ENCODE results near the gene TMEM256.

TMEM256 gene

DNA sequence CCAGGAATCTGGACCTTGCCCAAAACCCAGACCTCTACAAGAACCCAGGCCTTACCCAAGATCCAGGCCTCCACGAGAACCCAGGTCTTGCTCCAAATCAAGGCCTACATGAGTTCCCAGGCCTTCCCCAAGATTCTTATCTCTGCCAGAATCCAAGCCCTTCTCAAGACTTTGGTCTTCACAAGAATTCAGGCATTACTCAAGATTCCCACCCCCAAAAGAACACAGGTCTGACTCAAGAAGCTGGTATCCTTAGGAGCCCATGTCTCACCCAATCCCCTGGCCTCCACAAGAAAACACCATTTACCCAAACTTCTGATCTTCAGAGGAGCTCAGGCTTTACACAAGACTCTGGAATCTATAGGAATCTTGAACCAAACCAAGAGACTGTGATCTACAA is 27.3 kb upstream of the TMEM256 start:
- no peak for DNase-seq (ENCODE audit: low read depth in 2 of 3, low spot score in 2 of 3)

DNA sequence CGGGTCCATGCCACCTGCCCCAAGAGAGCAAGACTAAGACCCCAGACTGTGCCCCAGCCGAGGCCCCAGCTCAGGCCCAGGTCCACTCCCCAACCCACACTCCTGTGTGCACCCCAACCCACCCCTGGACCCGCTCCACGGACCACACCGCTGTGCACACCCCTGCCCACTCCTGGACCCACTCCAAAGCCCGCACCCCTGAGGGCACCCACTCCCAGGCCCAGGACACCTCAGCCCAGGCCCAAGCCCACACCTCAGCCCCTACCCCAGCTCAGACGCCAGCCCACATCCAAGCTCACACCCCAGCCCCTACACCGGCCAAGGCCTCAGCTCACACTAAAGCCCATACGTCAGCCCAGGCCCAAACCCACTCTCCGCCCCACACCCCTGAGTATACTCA is 25.8 kb upstream of the TMEM256 start:
- no peak for DNase-seq (ENCODE audit: low read depth in 2 of 3, low spot score in 2 of 3)

DNA sequence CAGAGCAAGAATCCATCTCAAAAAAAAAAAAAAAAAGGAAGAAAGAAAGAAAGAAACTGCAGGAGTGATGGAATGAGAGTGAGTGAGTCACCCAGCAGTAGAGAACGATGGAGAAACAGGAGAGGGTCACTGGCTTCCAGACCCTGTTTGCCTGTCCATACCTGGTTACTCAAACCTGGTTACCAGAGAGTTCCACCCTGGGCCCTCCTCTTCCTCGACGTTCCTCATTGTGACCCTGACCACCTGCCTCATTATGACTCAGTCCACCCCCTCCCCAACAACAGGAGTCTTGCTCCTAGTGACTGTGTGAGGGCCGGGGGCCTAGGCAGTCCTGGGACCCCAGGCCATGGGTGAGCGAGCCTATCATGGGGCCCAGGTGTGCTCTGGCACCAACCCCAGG is 24.7 kb upstream of the TMEM256 start, which contains the start of gene SPEM3:
Gene SPEM3, plus strand, starts transcription at position 301 of the 400 bp plus-strand sequence. Its CDS starts 46 bp downstream, at position 347.
- no peak for DNase-seq (ENCODE audit: low read depth in 2 of 3, low spot score in 2 of 3)

DNA sequence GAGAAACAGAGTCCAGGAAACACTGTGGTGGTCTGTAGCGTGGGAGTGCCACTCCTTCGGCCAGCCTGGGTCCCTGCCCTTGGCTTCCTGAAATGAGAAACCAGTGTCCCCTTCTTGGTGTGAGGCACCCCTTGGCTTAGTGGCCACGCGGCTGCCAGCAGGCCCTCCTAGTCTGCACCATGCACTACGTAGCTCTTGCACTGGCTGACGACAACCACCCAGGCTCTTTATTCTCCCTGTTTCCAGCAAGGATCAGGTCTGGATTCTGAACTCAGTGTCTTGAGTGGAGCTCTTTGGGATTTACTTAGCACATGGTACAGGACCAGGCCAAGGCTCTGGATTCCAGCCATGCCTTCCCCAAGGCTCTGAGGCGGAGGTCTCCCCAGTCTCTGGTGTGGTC is 23.7 kb upstream of the TMEM256 start:
- DNase-seq (ENCODE audit: low read depth in 2 of 3, low spot score in 2 of 3): no peak

DNA sequence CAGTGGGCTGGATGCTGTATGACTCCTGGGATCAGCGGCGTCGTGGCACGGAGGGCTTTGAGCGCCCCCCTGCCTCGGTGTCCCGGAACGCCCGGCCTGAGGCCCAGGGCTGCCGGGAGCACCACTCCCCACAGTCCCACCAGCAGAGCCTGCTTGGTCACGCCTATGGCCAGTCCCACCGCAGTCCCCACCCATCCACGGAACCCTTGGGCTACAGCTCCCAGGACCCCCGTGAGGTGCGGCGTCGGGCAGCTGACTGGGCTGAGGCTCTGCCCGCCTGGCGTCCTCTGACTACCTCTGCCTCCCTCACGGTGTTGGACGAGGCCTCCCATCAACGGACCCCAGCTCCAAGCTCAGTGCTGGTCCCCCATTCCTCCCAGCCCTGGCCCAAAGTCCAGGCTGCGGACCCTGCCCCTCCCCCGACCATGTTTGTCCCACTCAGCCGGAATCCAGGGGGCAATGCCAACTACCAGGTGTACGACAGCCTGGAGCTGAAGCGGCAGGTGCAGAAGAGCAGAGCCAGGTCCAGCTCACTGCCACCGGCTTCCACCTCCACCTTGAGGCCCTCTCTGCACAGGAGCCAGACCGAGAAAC is 23.1 kb upstream of the TMEM256 start:
- DNase-seq (ENCODE audit: low read depth in 2 of 3, low spot score in 2 of 3): no peak

DNA sequence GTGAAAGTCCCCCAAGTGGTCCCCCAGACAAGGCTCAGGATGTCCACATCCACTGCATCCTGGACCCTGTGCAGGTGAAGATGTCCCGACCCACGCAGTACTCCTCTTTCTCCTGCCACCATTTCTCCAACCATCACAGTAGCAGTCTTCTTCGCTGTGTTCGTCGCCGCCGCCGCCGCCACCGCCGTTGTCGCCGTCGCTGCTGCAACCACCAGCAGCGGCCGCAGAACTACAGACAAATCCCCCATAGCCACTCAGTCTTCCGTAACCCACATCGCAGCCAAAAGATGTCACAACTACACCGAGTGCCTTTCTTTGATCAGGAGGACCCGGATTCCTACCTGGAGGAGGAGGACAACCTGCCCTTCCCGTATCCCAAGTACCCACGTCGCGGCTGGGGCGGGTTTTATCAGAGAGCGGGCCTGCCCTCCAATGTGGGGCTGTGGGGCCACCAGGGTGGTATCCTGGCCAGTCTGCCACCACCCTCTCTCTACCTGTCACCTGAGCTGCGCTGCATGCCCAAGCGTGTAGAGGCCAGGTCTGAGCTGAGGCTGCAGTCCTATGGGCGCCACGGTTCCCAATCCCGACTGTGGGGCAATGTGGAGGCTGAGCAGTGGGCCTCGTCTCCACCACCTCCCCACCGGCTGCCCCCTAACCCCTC is 22.4 kb upstream of the TMEM256 start:
- DNase-seq (ENCODE audit: low read depth in 2 of 3, low spot score in 2 of 3): no peak

DNA sequence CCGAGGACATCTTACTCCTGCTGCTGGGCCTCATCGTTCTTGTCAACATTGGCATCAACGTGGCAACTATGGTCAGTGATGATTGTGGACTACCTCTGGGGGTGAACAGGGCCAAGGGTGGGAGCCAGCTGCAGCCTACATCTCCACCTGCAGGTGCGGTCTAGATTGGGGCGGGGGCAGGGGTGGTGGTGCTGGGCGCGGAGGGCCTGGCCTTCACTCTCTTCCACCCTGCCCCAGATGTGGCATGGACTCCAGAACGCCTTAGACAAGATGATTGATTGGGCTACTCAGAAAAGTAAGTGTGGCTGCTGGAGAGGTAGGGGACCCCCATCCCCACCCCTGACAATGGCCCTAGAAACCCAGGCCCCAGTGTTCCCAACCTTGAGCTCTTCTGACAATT is 21.9 kb upstream of the TMEM256 start:
- DNase-seq (ENCODE audit: low read depth in 2 of 3, low spot score in 2 of 3): no peak

DNA sequence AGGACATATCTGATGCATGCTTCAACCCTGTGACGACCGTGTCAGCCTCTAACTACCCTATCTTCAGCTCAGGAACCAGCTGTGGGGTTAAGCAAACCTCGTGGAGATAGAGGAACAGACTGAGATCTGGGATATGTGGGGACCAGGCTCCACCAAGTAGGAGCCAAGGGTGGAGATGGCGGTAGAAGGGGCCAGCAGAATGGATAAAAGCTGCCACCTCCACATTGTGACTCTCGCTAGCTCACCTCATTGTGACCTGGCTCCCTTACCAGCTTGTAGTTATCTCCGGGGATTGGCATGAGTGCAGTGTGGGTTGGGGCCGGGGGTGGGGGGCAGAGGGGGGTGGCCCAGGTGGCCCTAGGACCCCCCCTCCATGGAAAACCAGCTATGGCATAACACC is 21.4 kb upstream of the TMEM256 start, which contains the start of gene SPEM2:
Gene SPEM2, plus strand, starts transcription at position 301 of the 400 bp plus-strand sequence. Its CDS starts 73 bp downstream, at position 374.
- no peak for DNase-seq (ENCODE audit: low read depth in 2 of 3, low spot score in 2 of 3)

DNA sequence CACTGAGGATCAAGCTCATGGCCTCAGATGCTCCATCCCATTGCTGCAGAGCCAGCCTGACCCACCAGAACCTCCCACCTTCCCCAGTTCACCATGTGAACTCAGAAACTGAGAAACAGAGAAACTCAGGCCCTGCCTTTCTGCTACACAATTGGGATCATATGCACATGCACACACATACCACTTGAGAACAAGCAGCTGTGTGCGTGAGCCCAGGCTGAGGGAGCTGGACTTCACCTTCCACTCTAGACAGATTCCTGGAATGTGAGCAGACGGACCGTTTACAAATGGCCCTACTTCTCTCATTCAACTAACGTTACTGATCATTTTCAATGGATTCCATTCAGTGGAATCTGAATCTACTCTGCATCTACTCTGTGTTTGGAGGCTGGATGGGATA is 19.8 kb upstream of the TMEM256 start:
- DNase-seq (ENCODE audit: low read depth in 2 of 3, low spot score in 2 of 3): no peak

DNA sequence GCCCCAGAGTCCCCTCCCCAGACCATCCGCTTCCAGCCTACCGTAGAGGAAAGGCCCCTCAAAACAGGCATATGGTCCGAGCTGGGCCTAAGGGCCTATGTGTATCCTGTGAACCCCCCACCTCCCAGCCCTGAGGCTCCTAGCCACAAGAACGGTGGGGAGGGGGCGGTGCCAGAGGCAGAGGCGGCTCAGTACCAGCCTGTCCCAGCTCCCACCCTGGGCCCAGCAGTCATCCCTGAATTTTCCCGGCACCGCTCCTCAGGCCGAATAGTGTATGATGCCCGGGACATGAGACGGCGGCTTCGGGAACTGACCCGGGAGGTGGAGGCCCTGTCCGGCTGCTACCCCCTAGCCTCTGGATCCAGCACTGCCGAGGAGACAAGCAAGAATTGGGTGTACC is 17.3 kb upstream of the TMEM256 start:
- DNase-seq (ENCODE audit: low read depth in 2 of 3, low spot score in 2 of 3): no peak

DNA sequence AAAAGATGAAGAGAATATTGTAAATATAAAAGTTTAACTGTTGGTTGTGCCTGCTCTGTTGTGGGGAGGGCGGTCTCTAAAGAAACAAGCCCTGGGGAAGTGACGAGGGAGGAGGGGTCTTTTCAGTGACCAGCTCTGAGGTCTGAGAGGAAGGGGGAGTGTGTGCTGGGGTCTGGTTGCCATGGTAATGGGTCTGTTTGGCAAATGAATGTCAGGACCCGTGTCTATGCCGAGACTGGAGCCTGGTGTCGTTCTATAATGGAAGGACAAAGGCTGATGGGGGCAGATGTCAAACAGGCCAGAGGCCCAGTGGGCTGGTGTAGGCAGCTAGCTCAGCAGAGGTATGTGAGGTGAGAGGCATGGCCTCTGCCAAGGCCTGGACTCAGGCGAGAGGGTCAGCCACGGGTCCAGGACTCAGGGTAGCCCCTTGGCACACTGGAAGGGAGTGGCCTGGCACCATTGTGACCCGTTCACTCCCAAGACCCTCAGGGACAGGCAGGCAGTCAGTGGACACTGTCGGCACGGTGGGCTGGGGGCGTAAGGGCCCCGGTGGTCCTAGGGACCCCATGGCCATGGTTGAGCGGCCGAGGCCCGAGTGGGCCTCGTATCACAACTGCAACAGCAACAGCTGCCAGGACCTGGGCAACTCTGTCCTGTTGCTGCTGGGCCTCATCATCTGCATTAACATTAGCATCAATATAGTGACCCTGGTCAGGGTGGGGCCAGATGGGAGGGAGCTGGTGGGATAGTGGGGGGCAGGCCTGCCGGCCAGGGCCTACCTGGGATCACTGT is 16.1 kb upstream of the TMEM256 start, which contains the start of gene SPEM1:
Gene SPEM1, plus strand, starts transcription at position 506 of the 792 bp plus-strand sequence. Its CDS starts 61 bp downstream, at position 567.
- no peak for DNase-seq (ENCODE audit: low read depth in 2 of 3, low spot score in 2 of 3)

DNA sequence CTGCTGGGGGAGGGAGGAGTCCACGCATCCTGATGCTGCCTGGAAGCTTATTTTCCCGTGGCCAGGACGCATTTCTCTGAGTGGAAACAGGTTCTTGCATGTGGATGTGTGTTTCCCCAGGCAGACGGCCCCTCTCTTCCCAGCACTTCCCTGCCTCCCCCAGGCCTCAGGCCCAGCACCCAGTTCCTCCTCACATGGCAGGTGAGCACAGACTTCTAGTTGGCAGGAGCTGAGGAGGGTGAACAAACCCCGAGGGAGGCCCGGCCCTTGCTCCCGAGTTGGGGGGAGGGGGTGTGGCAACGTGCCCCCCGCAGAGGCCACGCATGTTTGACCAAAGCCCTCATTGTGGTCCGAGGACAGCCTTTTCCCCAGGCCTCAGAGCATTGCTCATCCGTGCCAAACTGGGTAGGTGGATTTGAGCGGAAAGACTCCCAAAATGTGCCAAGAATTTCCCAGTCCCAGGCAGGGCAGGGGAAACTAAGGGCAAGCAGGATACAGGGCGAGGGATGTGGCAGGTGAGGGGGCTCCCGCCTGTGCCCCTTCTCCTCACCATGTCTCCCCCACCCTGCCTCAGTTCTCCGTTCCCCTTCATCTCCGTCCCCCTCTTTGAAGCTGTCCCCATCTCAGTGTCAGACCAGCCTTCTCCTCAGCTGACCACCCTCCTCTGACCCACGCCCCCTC is 14.7 kb upstream of the TMEM256 start:
- no peak for DNase-seq (ENCODE audit: low read depth in 2 of 3, low spot score in 2 of 3)

DNA sequence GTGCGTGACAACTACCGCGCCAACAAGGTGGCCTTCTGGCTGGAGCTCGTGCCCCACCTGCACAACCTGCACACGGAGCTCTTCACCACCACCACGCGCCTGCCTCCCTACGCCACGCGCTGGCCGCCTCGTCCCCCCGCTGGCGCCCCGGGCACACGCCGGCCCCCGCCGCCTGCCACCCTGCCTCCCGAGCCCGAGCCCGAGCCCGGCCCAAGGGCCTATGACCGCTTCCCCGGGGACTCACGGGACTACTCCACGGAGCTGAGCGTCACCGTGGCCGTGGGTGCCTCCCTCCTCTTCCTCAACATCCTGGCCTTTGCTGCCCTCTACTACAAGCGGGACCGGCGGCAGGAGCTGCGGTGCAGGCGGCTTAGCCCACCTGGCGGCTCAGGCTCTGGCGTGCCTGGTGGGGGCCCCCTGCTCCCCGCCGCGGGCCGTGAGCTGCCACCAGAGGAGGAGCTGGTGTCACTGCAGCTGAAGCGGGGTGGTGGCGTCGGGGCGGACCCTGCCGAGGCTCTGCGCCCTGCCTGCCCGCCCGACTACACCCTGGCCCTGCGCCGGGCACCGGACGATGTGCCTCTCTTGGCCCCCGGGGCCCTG is 13.3 kb upstream of the TMEM256 start:
- no peak for DNase-seq (ENCODE audit: low read depth in 2 of 3, low spot score in 2 of 3)

DNA sequence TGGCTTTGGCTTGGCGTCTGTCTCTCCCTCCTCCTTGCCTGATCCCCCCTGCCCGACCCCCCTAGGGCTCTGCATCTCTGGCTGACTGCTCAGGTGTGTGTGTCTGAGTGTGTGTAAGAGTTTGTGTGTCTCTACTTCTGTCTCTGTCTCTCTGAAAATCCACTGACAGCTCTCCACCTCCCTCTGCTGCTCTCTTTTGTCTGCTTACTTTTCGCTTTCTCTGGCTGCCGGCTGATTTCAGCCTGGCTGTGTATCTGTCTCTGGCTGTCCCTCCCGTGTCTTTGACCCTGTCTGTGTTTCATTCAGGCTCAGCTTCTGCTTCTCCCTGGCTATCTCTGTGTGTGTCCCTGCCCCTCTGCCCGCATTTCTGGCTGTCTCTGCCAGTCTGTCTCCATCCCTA is 12.4 kb upstream of the TMEM256 start:
- no peak for DNase-seq (ENCODE audit: low read depth in 2 of 3, low spot score in 2 of 3)

DNA sequence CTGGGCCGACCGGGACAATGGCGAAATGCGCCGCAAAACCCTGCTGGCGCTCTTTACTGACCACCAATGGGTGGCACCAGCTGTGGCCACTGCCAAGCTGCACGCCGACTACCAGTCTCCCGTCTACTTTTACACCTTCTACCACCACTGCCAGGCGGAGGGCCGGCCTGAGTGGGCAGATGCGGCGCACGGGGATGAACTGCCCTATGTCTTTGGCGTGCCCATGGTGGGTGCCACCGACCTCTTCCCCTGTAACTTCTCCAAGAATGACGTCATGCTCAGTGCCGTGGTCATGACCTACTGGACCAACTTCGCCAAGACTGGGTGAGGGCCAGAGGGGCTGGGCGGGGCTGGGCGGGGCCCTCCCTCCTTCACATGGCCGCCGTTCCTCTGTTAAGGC is 11.9 kb upstream of the TMEM256 start:
- DNase-seq (ENCODE audit: low read depth in 2 of 3, low spot score in 2 of 3): no peak

DNA sequence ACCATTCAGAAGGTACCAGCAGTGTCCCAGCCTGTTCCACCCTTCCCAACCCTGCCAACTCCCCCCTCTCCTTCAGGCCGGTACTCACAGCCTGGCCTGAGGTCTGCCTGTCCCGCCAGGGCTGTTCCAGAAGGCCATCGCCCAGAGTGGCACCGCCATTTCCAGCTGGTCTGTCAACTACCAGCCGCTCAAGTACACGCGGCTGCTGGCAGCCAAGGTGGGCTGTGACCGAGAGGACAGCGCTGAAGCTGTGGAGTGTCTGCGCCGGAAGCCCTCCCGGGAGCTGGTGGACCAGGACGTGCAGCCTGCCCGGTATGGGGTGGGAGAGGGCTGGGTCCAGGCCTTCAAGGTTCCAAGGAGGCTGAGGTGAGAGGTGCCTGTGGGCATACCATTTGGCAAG is 10.9 kb upstream of the TMEM256 start:
- no peak for DNase-seq (ENCODE audit: low read depth in 2 of 3, low spot score in 2 of 3)

DNA sequence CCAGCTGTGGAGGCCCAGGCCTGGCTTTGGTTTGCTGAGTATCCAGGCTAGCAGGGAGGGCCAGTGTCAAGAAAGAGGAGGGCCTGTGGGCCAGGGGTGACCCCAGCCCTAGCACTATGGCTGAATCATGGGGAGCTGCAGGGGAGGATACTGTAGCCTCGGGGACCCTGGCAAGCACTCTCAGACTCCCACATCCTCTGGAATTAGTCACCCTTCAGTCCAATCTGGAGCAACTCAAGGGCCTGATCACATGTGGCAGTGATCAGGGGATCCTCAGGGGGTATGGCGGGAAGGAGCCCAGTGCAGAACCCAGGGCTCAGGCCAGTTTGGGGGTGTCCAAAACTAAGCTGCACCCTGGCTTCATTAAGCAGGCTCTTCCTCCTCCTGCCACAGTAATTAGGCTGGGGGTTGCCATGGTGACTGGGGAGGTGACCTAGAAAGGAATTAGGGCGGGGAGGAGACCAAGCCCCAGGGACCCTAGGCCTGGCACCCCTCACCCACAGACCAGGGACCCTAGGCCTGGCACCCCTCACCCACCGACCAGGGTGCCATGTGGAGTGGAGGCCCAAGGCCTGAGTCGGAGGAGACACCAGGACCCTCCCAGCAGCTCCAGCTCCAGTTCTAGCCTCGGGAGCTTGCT is 9.6 kb upstream of the TMEM256 start:
- no peak for DNase-seq (ENCODE audit: low read depth in 2 of 3, low spot score in 2 of 3)

DNA sequence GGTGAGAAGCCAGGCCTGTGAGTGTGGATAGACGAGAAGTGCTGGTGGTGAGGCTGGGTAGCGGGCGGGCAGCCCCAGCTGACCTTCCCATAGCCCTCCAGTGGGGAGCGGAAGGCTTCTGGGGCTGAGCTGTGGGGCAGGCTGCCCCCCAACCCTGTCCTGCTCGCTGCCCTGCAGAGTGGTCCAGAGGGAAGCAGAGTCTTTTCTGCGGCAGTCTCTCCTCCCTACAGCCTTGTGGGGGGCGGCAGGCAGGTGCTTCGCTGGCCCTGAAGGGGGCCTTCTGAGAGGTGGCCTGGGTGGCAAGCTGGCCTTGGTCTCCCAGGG is 7.5 kb upstream of the TMEM256 start:
- DNase-seq (ENCODE audit: low read depth in 2 of 3, low spot score in 2 of 3): no peak

DNA sequence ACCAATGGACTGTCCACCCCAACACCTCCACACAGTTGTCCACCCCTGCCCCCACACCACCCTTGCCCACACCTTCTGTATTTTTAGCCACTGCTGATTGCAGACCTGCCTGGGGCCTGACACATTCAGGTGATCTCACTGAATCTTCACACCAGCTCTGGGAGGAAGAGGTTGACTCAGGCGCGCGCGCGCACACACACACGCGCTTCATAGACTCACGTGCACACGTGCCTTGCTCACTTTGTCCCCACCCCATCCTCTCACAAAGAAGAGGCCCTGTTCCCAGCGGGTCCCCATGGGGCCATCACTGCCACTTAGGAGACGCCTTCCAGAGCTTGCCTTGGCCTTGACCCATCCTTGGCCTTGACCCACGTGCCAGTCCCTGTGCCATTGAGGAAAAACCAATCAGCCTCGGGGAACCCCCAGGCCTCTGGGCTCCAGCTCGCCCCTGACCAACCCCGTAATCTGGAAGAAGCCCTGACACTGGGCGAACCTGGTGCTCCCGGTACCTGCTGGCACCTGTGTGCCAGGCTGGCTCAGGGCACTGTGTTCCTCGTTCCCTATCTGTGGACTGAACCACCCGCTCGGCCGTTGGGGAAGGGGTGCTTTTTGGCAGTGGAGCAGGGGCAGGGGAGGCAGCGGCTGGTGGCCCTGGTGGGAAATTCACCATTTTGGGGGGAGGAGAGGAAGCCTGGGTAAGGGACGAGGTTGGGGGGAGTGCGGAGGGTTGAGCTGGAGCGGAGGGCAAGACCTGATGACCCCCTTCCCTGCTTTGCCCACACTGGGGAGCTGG is 6.9 kb upstream of the TMEM256 start:
- no peak for DNase-seq (ENCODE audit: low read depth in 2 of 3, low spot score in 2 of 3)

DNA sequence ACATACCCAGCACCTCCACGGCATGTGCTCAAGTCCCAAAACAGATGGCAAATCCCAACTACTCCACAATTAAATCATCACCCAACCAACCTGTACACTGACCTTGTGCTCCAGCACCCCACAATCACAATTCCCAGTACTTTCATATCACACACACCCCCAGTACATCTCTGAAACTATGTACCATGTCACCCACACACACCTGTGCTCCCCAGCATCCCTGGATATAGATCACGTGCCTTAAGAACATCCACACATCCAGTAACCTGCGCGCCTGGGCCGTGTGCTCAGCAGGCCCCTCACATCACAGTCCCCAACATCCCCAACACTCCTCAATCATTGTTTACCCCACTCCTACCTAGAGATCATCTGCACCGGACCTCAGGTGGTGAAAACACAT is 5.8 kb upstream of the TMEM256 start:
- DNase-seq (ENCODE audit: low read depth in 2 of 3, low spot score in 2 of 3): no peak

Data from activated CD8-positive, alpha-beta memory T cell treated with anti-CD3 and anti-CD28 coated beads for 48 hours (primary cell).